Measurements from ENCODE around the gene UGT1A3.
"Not testable (repeated sequence)": the region's sequence is repeated elsewhere in the genome, so short reads cannot be mapped to it uniquely, and the experiment has no call there.

The UGT1A3 gene

DNA sequence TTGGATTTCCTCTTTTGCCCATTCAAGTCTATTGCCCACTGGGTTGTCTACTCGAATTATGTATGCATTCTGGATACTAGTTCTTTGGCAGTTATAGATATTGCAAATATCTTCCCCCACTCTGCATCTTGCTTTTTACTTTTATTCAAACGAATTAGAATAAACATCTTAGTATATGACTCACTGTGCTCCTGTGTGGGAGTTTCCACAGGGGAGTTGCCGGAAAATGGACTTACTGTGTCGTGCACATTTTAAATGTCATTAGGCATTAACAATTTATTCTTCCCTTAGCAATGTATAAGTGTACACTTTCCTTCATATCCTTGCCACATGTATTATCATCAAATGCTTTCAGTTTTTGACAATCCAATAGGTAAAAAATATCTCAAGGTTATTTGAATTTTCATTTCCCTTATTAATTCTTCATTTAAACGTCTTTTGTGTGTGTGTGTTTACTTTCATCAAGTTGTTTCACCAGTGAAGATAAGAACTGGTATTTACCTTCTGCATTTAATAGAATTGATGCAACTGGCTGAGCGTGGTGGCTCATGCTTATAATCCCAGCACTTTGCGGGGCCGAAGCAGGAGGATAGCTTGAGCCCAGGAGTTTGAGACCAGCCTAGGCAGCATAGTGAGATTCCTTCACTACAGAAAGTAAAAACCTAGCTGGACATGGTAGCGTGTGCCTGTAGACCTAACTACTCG lies 20.8 kb upstream of the UGT1A3 start:
- in situ Hi-C loops (cut with MboI; ENCODE audit: low sequenced_read_pairs): no loop called here

GRCh38 chr2:233708942-233709341 lies 19.9 kb upstream of the UGT1A3 start:
- in situ Hi-C loops (cut with MboI; ENCODE audit: low sequenced_read_pairs): no loop called here

DNA sequence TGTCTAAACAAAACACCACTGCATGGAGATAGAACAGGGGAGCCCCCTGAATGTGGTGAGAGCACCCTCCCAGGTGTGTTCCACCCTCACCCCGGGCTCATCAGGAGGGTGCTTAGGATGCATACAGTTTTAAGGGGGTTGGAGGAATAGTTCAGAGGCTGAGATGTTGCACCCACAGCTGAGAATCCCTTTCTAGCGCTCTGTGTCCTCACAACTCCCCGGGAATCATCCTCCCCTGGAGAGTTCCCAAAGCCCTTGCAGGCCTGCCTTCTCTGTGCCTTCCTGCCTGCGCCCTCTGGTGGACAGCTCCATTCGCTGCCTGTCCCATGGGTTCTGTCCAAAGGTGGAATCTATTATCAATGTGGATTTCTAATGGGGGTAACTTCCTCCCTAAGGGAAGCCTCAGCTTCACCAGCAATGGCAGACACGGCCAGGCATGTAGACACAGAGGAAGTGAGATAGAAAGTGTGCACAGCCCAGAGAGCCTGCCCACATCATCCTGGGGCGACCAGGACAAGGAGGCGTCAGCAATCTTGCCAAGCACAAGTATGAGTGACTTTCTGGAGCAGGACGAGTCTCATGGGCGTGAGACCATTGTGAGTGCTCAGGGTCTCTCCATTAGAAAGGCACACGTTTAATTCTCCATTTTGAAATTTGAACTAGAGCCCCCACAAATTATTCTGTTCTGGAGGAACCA lies 17.4 kb upstream of the UGT1A3 start:
- in situ Hi-C loops (cut with MboI; ENCODE audit: low sequenced_read_pairs): no loop called here

- in situ Hi-C loops (cut with MboI; ENCODE audit: low sequenced_read_pairs): no loop called here
These were observed 16.1 kb upstream of the UGT1A3 start, which contains the start of gene UGT1A5 for GRCh38 chr2:233712611-233713261. Gene UGT1A5, plus strand, starts transcription at chr2:233712907. Its CDS starts 85 bp downstream, at chr2:233712992.

DNA sequence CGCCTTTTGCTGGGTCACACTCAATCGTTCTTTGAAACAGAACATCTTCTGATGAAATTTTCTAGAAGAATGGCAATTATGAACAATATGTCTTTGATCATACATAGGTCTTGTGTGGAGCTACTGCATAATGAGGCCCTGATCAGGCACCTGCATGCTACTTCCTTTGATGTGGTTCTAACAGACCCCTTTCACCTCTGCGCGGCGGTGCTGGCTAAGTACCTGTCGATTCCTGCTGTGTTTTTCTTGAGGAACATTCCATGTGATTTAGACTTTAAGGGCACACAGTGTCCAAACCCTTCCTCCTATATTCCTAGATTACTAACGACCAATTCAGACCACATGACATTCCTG lies 15.6 kb upstream of the UGT1A3 start:
- in situ Hi-C loops (cut with MboI; ENCODE audit: low sequenced_read_pairs): no loop called here

GRCh38 chr2:233714121-233714520 lies 14.7 kb upstream of the UGT1A3 start:
- in situ Hi-C loops (cut with MboI; ENCODE audit: low sequenced_read_pairs): no loop called here

DNA sequence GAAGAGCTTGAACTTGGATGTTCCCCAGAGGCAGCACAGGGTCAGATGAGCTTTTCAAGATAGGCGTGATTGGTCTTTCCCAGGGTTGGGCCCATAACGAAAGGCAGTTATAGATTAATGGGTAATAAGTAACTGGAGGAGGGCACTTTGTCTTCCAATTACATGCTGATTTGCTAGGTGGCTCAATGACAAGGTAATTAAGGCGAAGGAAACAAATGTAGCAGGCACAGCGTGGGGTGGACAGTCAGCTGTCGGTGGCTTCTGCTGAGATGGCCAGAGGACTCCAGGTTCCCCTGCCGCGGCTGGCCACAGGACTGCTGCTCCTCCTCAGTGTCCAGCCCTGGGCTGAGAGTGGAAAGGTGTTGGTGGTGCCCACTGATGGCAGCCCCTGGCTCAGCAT lies 10.3 kb upstream of the UGT1A3 start, which contains the start of gene UGT1A4:
UGT1A4 (plus strand) TSS at position 185 of the 400 bp plus-strand sequence; CDS start at position 270, 85 bp downstream.
- in situ Hi-C loops (cut with MboI; ENCODE audit: low sequenced_read_pairs): no loop called here

GRCh38 chr2:233736868-233737653 lies 8.2 kb downstream of the UGT1A3 start:
- in situ Hi-C loops (cut with MboI; ENCODE audit: low sequenced_read_pairs): not testable (repeated sequence)

DNA sequence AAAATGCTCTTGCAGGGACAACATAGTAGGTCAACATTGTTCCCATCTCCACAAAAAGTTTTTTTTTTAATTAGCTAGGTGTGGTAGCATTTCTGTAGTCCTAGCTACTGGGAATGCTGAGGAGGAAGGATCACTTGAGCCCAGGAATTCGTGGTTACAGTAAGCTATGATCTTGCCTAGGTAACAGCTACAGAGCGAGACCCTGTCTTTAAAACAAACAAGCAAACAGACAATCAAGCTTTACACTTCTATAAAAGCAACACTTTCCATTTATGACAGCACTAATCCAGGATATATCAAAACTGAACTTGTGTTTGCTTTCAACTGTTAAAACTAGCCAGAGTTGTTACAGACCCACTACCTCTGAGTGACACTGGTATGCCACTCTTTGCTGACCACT lies 12.0 kb downstream of the UGT1A3 start:
- in situ Hi-C loops (cut with MboI; ENCODE audit: low sequenced_read_pairs): no loop called here

- in situ Hi-C loops (cut with MboI; ENCODE audit: low sequenced_read_pairs): no loop called here
These were observed 14.8 kb downstream of the UGT1A3 start for GRCh38 chr2:233743464-233744259.

DNA sequence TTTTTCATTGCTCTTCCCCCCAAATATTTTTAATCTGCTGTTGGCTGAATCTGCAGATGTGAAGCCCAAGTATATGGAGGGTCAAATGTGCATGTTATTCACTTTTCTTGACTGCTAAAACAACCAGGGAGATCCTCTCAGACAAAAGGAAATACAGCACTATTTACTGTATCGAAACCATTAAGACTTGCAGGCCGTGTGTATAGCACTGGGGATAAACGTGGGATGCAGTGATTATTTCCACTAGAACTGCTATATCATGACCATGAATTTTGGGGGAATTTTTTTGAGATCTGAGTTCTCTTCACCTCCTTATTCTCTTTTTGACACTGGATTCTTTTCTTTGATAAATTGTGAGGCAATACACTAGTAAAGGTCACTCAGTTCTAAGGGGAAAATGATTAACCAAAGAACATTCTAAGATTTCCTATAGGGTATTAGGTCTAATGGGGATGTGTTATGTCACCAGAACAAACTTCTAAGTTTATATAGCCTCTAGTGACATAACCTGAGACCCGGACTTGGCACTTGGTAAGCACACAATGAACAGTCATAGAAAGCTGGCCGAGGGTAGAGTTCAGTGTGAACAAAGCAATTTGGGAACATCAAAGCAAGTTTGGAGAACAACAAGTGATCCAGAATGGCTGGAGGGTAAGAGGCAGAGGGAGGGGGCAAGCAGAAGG lies 16.4 kb downstream of the UGT1A3 start:
- in situ Hi-C loops (cut with MboI; ENCODE audit: low sequenced_read_pairs): no loop called here

DNA sequence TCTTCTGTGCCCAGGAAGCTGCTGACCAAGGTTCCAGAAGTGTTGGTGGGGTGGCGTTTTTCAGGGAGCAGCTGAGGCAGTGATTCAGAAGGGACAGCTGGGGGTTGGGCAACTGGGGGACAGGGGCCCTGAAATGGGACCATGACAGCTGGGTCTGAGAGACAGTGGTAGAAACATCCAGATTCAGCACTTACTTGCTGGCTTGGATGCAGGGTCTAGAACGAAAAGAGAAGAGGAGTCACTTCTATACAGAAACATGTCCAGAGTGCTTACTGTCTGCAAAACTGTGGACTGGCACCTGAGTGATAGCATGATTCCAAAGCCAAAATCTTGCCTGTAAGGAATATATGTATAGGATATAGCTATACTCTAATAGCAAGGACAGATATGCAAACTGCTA lies 17.0 kb downstream of the UGT1A3 start:
- in situ Hi-C loops (cut with MboI; ENCODE audit: low sequenced_read_pairs): not testable (repeated sequence)

DNA sequence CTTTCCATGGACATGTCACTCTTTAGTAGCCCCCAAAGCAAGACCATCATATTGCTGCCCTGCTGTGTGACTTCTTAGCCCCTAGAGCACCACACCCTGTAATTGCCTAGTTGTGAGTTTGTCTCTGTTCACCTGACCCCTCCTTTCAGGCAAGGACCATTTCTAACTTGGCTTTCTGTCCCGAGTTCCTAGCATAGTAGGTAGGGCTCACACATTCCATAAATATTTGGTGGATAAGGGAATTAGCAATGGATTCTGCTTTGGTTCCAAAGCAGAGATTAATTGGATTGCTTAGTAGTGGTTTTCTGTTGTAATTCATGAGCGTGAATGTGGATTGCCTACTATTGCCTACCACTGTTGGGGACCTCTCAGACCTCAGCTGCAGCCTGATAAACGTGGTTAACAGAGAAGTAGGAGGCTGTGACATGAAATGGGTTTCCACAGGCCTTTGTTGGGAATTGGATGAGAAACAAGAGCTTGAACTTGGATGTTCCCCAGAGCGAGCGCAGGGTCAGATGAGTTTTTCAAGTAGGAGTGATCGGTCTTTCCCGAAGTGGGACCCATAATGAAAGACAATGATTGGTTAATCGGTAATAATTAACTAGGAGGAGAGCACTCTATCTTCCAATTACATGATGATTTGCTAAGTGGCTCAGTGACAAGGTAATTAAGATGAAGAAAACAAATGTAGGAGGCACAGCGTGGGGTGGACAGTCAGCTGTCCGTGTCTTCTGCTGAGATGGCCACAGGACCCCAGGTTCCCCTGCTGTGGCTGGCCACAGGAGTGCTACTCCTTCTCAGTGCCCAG lies 17.8 kb downstream of the UGT1A3 start:
- in situ Hi-C loops (cut with MboI; ENCODE audit: low sequenced_read_pairs): no loop called here

DNA sequence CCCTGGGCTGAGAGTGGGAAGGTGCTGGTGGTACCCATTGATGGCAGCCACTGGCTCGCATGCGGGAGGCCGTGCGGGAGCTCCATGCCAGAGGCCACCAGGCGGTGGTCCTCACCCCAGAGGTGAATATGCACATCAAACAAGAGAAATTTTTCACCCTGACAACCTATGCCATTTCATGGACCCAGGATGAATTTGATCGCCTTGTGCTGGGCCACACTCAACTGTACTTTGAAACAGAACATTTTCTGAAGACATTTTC lies 18.4 kb downstream of the UGT1A3 start:
- in situ Hi-C loops (cut with MboI; ENCODE audit: low sequenced_read_pairs): no loop called here

DNA sequence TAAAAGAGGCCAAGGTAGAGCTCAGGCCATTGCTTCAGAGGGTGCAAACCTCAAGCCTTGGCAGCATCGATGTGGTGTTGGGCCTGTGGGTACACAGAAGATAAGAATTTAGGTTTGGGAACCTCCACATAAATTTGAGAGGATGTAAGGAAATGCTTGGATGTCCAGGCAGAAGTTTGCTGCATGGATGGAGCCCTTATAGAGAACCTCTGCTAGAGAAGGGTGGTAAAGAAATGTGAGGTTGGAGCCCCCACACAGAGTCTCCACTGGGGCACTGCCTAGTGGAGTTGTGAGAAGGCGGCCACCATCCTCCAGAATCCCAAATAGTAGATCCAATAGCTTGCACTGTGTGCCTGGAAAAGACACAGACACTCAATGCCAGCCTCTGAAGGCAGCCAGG lies 21.8 kb downstream of the UGT1A3 start:
- in situ Hi-C loops (cut with MboI; ENCODE audit: low sequenced_read_pairs): not testable (repeated sequence)

GRCh38 chr2:233751212-233752009 lies 22.6 kb downstream of the UGT1A3 start:
- in situ Hi-C loops (cut with MboI; ENCODE audit: low sequenced_read_pairs): not testable (repeated sequence)

DNA sequence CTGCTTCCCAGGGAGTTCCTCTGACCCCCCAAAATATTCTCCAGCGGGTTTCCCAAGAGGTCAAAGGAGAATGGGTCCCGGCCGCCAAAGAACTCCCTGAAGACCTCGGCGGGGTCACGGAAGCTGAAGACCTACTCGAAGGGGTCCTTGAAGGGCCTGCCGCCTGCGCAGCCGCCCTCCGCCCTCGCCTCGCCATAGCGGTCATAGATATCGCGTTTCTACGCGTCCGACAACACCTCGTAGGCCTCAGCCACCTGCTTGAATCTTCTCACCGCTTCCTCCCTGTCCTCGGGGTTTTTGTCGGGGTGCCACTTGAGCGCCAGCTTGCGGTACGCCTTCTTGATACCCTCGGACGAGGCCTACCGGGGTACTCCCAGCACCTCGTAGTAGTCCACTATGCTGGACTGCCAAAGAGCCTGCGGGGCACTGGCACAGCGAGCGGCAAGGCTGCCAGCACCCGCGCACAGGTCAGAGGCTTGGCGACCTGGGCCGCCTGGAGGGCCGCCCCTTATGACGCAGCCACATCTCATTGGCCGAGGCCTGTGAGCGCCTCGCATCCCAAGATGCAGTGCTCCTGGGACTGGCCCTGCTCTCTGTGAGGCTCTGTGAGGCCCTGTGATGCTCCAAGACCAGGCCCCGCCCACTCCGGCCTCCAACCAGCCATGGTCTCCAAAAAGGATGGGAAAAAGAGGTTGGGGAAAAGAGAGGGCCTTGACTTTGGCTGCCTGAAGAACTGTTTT lies 26.2 kb downstream of the UGT1A3 start:
- in situ Hi-C loops (cut with MboI; ENCODE audit: low sequenced_read_pairs): no loop called here

Measured in HL-60/S4 treated with phorbol 12-myristate 13-acetate at 8.2 ng/mL for 4 days and 3 days (cell line).